ENCODE measurements around the gene HOTAIR.

DNA sequence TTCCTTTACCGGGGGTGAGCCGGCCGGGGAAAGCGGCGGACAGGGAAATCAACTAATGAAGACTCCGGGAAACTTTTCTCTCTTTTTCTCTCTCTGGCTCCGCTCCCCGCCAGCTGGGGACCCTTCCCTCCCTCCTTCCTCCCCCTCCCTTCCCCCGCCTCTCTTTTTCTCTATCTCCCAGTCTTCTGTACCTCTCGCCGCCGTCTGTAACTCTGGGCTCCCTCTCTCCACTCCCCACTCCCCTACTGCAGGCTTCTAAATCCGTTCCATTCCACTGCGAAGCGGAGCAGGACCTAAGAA lies 8.7 kb downstream of the HOTAIR start:
- TF ChIP-seq, protein P1, sequence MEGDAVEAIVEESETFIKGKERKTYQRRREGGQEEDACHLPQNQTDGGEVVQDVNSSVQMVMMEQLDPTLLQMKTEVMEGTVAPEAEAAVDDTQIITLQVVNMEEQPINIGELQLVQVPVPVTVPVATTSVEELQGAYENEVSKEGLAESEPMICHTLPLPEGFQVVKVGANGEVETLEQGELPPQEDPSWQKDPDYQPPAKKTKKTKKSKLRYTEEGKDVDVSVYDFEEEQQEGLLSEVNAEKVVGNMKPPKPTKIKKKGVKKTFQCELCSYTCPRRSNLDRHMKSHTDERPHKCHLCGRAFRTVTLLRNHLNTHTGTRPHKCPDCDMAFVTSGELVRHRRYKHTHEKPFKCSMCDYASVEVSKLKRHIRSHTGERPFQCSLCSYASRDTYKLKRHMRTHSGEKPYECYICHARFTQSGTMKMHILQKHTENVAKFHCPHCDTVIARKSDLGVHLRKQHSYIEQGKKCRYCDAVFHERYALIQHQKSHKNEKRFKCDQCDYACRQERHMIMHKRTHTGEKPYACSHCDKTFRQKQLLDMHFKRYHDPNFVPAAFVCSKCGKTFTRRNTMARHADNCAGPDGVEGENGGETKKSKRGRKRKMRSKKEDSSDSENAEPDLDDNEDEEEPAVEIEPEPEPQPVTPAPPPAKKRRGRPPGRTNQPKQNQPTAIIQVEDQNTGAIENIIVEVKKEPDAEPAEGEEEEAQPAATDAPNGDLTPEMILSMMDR (IDR thresholded peaks at IDR 0.05), result no peak
- TF ChIP-seq MAZ (IDR thresholded peaks at IDR 0.05; ENCODE audit: borderline replicate concordance, low read depth, low read length) (no peak), POLR2A (IDR thresholded peaks at IDR 0.05; ENCODE audit: low read length) (no peak)
- TF ChIP-seq, protein P2, sequence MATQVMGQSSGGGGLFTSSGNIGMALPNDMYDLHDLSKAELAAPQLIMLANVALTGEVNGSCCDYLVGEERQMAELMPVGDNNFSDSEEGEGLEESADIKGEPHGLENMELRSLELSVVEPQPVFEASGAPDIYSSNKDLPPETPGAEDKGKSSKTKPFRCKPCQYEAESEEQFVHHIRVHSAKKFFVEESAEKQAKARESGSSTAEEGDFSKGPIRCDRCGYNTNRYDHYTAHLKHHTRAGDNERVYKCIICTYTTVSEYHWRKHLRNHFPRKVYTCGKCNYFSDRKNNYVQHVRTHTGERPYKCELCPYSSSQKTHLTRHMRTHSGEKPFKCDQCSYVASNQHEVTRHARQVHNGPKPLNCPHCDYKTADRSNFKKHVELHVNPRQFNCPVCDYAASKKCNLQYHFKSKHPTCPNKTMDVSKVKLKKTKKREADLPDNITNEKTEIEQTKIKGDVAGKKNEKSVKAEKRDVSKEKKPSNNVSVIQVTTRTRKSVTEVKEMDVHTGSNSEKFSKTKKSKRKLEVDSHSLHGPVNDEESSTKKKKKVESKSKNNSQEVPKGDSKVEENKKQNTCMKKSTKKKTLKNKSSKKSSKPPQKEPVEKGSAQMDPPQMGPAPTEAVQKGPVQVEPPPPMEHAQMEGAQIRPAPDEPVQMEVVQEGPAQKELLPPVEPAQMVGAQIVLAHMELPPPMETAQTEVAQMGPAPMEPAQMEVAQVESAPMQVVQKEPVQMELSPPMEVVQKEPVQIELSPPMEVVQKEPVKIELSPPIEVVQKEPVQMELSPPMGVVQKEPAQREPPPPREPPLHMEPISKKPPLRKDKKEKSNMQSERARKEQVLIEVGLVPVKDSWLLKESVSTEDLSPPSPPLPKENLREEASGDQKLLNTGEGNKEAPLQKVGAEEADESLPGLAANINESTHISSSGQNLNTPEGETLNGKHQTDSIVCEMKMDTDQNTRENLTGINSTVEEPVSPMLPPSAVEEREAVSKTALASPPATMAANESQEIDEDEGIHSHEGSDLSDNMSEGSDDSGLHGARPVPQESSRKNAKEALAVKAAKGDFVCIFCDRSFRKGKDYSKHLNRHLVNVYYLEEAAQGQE (IDR thresholded peaks at IDR 0.05), result no peak
- TF ChIP-seq, protein P3, sequence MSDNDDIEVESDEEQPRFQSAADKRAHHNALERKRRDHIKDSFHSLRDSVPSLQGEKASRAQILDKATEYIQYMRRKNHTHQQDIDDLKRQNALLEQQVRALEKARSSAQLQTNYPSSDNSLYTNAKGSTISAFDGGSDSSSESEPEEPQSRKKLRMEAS (IDR thresholded peaks at IDR 0.05), result no peak

Data from A549 (cell line).